HT-29 (cell line): ENCODE results near the gene TNPO2. TPM values are rescaled to one million over a fixed set of nuclear protein-coding genes. Genes with fewer than 3 reads are reported as not detected.
"Not testable (repeated sequence)": the region's sequence is repeated elsewhere in the genome, so short reads cannot be mapped to it uniquely, and the experiment has no call there.

Experiments
- DNase-seq: peaks from one replicate; pipeline ENCODE4 v3.0.0-alpha.2; 2015; ENCODE audit warnings: low spot score
- total RNA-seq: library from RNA; depleted of rRNA; stranded (reverse); fragments of >200 nt; shearing (Covaris generic); gene quantifications from 2 replicates; pipeline ENCODE4 v1.2.3, GENCODE V29; 2014

The TNPO2 gene
- total RNA-seq, 1 experiment from 2014 or later = 24.5 TPM

DNA sequence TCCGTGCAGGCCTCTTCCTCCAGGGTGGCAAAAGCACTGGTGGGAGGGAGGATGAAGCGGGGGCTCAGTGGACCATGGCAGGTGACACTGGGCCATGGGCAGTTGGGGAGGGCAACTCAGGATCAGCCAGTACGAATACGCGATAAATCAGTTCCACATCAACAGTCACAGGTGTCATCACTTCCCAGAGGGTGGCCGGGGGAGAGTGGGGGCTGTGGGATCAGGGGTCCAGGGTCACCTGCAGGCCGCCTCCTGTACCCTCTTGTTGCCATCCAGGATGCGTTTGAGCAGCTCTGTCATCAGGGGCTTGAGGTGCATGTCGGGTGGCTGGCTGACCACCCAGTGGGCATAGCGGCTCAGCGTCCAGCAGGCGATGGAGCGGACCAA, 17.4 kb downstream of the TNPO2 start:
- DNase-seq = no peak

DNA sequence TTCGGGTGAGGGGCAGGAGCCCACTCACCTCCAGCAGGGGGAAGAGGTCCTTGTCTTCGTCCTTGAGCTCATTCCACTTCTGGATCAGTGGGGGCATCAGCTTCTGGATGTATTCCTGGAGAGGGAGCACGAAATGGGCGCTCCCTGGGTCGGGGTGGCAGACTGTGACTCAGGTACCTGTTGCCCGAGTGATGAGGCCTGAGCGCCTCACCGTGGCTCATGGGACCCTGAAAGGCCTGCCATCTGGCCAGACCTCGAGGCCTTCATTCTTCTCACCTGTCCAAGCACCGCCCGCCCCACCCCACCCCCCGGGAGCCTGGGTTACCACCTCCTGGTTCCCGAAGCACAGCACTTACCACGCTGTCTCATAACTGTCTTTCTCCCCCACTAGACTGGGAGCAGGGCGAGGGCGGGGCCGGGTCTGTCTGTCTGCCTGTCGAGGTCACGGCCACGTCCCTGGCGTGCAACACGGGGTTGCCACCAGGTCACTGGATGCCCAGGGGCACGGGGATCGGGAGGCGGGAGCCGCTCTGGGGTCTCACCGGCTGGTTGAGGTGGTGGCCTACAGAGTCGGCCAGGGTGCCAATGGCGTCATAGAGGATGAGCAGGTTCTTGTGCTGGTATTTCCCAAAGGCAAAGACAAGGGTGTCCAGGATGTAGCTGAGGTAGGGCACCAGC, 17.9 kb downstream of the TNPO2 start:
- no peak for DNase-seq

DNA sequence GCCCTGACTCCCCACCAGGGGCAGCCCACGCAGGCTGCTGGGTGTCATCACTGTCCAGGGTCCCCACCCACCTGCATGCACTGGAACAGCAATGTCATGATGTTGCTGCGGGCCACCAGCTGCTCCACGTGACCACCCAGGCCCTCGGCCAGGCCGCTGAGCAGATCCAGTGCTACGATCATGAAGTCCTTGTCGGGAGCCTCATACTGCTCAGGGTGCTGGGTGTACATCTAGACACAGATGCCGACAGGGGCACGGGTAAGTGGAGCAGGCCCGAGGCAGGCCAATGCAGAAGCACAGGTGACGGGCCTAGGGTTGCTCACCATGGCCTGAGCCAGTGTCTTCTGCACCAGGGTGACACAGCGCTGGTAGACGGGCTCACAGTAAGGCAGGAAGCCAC, 18.6 kb downstream of the TNPO2 start:
- no peak for DNase-seq

DNA sequence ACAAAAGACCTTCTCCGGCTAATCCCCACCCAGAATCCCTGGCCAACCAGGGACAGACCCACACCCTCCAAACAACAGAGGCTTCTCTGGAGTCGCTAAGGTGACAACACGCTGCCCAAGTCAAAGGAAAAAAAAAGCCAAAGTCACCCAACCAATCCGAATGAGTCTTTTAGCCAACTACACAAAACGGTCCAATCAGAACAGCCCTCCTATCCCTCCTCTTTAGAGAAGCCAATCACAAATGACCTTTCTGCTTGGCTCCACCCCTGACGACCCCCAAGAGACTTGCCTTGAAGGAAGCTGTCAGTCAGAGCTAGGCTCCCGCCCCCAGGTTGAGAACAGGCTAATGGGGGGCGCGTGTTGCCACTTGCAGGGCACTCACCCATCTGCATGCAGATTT, 20.7 kb downstream of the TNPO2 start:
- no peak for DNase-seq

DNA sequence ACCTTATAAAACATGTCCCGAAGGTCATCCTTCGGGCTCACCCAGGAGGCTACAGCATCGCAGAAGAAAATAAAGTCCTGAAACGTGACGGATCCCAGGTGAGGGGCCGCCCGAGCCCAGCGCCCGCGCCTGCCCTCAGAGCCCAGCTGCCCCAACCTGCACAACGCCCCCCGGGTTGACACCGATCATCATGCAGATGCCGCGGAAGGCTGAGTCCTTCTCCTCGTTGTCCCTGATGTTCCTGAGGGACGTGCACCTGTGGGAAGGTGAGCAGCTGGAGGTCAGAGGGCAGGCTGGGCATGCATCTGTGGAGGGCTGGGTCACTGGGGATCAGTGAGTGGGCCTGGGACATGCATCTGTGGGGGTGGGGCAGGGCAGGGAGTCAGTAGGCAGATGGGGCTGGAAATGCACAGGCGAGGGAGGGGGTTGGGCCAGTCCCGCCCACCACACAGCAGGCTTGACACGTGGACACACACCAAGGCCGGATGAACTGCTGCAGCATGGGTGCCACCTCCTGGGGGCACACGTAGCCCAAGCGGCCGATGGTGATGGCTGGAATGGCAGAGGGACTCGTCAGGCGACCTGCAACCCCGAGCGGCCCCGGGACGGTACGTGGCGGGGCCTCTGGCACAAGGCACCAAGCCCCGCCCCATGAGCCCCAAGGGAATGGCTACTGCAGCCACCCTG, 22.0 kb downstream of the TNPO2 start:
- no peak for DNase-seq

DNA sequence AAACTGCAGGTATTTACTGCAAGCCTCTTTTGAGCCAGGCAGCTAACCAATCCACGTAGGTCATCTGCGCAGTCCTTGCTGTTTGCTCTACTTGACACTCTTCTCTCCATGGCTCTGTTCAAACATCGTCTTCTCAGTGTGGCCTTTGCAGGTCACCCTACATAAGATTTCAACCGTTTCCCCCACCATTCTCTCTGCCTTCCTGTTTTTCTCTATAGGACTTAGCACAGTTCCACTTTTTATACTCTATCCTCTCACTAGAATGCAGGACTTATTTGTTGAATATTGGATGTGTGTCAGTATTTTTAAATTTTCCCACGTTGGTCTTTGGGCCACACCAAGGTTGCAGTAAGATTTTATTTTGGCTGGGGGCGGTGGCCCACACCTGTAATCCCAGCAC, 25.6 kb downstream of the TNPO2 start:
- no peak for DNase-seq

DNA sequence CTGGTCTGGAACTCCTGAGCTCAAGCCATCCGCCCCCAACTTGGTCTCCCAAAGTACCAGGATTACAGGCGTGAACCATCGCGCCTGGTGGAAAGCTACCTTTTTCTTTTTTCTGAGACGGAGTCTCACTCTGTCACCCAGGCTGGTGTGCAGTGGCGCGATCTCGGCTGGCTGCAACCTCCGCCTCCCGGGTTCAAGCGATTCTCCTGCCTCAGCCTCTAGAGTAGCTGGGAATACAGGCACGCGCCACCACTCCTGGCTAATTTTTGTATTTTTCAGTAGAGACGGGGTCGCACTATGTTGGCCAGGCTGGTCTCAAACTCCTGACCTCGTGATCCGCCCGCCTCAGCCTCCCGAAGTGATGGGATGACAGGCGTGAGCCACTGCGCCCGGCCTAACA, 26.3 kb downstream of the TNPO2 start:
- not testable (repeated sequence) for DNase-seq

DNA sequence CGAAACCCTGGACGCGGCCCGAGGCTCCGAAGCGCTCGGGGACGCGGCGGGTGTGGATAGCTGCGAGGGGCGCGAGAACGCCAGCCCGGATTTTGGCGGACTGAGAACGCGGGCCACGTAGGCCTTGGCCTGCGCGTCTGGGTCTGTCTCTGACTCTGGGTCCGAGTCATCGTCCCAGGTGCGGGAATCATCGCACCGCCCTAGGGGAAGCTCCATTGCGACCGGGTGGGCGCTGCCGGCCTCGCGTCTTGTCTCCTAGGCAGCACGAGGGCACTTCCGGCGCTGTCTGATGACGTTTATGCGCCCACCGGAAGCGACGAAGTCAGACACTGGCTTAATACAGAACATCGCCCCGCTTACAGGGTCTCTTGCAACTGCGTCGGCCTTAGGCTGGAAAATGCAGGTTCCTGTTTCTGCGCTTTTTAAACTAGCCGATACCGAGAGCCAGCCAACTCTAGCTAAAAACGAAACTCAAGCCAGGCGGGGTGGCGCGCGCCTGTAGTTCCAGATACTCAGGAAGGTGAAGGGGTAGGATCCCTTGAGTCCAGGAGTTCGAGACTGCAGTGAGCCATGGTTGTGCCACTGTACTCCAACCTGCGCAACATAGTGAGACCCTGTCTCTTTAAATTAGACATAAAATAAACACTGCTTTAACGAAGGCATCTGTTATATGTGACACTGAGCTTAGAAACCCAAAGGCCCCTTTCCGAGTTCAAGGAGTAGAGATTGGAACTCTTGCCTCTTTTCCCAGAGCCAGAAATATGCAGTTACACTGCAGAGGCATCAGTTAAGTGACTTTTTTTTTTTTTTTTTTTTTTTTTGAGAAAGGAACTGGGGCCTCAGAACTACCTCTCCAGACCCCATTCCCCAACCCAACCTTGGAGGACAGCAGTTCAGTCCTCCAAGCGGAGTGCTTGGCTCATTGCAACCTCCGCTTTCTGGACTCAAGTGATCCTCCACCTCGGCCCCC, 27.1 kb downstream of the TNPO2 start, which contains the start of gene FBXW9:
FBXW9 (minus strand) TSS at position 266 of the 970 bp plus-strand sequence; CDS start at position 216, 50 bp downstream.
- DNase-seq = peak; percentile 90

DNA sequence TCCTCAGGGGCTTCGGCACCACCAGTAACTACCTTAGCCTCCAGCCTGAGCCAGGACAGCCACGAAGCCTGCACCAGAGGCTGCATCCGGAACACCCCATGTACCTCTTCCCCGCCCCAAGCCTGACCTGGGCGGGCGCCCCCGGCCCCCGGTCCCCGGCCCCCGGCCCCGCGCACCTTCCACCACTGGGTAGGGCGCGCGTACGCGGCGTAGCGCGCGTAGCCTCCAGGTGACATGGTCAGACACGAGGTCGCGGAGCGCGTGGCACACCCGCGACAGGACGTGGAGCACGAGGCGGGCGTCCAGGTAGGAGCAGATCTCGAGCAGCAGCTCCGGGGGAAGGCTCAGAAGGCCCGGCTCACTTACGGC, 27.8 kb downstream of the TNPO2 start:
- DNase-seq = no peak

DNA sequence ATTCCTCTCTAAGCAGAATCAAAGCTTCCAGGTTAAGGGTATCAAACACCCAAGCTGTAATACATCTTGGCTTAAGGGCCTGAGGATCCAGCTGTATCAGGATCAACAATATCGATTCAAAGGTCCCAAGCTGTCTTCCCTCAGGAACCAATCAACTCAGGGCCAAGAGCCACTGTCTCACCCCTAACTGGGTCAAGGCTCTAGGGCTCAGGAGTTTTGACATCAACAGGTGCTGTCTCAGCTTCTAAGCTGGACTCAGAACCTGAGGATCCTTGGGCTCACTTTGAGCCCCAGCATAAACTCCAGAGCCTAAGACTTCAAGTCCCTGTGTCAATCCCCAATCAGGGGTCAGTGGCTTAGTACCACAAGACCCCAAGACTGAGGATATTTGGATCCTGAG, 28.2 kb downstream of the TNPO2 start:
- no peak for DNase-seq

DNA sequence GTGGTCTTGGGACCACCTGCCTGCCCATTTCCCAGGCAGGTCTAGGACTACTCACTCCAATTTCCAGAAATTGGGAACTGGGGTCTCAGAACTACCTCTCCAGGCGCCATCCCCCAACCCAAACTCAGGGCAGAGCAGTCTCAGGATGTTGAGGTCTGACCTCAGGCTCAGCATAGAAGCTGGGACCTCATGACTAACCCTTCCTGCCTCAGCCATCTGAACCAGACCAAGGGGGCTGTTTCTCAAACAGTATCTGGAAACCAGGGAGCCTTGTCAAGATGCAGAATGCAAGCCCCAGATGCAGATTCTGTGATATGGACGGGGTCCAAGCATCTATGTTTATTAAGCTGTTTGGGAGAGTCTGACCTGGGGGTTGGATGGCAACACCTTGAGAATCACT, 28.6 kb downstream of the TNPO2 start:
- DNase-seq = no peak

DNA sequence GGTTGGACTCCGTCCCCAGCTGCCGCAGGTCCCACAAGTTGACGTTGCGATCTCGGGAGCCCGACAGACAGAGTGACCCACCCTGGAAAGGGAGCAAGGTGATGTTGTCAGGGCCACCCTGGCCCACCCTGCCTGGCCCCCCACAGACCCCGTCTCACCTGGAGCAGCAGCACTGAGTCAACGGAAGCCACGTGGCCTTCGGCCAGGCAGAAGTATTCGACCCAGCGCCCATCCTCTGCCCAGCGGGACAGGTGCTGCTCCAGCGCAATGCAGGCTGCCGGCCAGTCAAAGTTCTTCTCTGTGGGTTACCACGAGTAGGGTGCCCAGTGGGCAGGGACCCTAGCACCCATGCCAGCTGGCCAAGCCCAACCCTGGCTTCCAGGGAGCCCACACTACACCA, 29.1 kb downstream of the TNPO2 start:
- DNase-seq = no peak

DNA sequence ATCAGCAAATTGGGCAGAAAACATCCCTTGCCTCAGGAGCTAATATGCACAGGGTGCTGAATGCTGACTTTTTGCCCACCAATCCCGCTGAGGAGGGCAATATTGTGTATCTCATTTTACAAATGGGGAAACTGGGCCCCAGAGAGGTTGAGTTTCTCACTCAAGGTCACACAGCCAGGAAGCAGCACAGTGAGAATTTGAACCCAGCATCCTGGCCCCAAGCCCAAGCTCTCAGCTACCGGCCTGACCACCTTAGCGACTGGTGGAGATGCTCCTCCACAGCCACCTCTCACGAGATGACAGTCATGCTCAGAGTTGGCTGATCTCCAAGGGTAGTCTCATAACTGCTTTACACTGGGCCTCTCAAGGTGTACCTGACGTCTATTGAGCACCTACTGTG, 30.8 kb downstream of the TNPO2 start:
- no peak for DNase-seq

DNA sequence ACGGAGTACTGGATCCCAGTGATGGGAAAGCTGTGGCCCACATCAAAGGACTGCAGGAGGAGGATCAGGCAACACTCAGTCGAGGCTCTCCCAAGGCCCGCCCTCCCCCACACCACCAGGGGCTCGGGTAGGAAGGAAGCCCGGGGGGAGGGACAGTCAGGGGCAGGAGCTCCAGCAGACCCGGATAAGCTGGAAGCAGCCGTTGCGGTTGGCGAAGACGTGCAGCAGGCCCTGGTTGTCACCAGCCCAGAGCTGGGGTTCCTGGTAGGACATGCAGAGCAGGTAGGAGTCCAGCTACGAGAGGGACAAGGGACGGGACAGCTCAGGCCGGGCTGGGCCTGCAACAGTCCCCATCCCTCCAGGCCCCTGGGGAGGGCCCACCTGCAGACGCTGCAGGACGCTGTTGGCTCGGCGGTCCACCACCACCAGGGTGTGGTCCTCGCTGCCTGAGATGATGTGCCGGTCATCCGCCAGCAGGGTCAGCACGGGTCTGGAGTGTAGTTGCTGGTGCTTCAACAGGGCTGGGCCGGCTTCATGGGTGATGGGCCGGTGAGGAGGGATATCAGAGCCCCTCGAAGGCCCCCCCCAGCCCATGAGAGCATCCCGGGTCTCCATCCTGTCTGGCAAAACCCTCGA, 34.0 kb downstream of the TNPO2 start:
- DNase-seq = no peak

DNA sequence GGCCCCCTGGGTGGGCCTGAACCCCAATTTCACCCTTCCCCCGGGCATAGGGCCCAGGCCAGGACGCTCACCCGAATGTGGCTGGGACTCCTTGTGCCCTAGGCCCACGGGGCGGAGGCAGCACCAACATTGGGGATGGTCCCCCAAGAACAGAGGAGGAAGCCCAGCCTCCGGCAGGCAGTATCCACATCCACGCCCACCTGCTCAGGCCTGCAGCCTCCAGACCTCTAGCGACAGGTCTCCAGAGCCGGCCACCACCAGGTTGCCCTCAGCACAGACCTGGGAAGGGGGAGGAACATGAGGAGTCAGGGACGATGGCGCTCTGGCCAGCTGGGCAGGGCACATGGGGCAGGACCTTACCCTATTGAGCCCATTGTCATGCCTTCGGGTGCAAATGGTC, 34.7 kb downstream of the TNPO2 start:
- DNase-seq = no peak

DNA sequence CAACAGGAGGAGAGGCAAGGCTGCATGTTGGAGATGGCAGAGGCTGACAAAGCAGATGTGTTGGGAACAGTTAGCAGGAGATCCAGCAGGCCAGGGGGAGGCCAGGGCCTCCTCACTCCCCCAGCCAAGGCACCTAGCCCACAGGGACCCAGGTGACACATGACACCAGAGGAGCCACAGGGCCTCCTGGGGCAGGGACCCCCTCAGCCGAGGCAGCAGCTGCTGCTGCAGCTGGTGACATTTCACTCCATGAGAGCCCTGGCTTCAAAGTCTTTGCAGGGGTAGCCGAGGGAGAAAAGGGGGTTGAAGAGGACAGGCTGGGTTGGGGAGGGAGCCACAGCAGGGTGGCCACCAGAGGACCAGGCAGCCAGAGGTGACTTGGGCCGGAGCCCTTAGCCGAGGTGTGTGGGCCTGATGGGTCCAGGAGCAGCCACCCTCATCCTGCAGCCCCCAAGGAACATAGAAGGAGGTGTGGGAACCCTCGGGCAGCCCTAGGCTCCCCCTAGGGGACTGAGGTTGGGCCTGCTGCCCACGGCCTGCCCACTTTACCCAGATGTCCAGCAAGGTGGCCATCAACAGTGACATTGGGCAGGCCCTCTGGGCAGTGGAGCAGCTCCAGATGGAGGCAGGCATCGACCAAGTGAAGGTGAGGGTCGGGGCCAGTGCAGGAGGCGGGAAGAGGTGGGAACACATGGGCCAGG, 36.1 kb downstream of the TNPO2 start, which contains the start of gene GNG14:
GNG14 (plus strand) TSS at position 503 of the 701 bp plus-strand sequence; CDS start at position 554, 51 bp downstream.
- no peak for DNase-seq

DNA sequence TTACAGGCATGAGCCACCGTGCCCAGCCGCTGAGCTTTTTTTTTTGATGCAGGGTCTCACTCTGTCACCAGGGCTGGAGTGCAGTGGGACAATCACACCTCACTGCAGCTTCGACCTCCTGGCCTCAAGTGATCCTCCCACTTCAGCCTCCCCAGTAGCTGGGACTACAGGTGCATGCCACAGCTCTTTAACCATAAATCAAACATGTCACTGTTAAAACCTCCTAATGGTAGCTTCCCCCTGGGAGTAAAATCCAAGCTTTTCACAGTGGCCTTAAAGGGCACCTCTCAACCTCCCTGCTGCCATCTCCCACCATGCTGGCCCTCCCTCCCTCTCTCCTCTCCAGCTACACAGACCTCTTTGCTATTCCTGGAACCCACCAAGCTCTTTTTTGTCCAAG, 37.9 kb downstream of the TNPO2 start:
- no peak for DNase-seq

DNA sequence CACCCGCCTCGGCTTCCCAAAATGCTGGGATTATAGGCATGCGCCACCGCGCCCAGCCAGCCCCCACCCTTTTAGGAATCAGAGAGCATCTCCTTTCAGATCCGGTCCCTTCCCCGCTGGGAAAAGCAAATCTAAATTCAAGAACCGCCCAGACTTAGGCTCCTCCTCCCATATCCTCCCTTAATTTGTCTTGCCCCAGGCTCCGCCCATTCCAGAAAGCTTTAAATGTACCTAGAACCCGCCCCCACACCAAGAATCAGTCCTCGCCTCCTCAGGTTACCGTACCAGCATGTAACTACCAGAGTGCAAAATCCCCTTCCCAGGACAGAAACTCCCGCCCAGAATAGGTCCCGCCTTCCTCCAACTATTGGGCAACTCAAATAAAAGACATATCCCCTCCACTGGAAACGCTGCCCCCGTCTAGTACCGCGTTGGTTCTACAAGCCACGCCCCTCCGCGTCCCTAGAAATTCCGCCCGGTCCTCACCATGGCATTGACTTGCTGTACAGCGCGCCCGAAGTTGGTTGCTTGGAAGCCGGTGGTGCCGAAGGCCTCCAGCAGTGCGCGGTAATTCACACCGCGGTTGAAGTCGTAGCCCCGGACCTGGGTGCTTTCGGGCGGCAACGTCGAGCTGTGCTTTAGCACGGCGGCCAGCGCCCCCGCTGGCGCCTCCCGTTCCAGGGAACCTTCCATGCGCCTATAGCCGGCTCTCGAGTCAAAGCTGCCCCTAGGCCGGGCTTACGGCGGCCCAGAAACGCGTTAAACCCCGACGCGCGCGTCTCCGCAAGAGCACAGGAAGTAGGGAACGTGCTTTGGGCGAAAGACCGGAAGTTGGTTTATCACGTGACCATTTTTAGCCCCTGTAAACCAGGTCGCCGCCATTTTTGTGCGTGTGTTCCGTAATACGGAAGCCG, 42.4 kb downstream of the TNPO2 start, which contains the start of gene DHPS:
DHPS (minus strand) TSS at position 807 of the 914 bp plus-strand sequence; CDS start at position 693, 114 bp downstream.
- peak; percentile 86 for DNase-seq

DNA sequence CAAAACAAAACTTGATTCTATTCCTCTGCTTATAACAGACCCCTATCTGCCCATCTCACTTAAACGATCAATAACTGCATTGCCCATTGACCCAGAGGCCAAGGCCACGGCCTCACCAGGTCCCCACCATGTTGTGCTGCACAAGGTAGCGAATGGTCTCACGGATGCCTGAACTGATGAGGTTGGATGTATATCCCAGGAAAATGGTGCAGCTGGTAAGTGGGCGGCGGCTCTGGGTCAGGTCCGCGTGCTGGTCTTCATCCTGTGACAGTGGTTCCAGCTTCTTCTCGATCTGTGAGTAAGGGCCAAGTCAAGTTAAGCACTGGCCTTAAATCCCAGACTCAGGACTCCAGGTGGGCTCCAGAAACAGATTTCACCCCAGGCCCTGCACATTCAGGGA, 43.7 kb downstream of the TNPO2 start:
- no peak for DNase-seq

DNA sequence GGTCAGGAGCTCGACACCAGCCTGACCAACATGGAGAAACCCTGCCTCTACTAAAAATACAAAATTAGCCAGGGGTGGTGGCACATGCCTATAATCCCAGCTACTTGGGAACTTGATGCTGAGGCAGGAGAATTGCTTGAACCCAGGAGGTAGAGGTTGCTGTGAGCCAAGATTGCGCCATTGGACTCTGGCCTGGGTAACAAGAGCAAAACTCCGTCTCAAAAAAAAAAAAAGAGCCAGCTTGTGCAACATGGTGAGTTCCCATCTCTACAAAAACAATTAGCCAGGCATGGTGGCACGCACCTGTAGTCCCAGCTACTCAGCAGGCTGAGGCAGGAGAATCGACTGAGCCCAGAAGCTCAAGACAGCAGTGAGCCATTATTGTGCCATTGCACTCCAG, 45.7 kb downstream of the TNPO2 start:
- DNase-seq = not testable (repeated sequence)
